Vagina (tissue), 2 donors: Measurements from ENCODE around the gene ARSI. TPM values are rescaled to one million over a fixed set of nuclear protein-coding genes. Genes with fewer than 3 reads are reported as not detected.

Source experiments
- DNase-seq, 2 donors: peaks; one replicate each; pipeline ENCODE4 v3.0.0-alpha.2; 2017; ENCODE audit errors: extremely low spot score in 2 of 2
- H3K27ac ChIP-seq: fragments of 200-600 bp; sonication (generic); one replicate; pipeline ENCODE4 v1.5.1; 2019
- H3K27me3 ChIP-seq: fragments of 200-600 bp; sonication (generic); one replicate; pipeline ENCODE4 v1.5.1; 2019
- H3K36me3 ChIP-seq, 2 donors: fragments of 200-600 bp; sonication (generic); one replicate each; pipeline ENCODE4 v1.5.1; 2017 to 2019
- H3K4me1 ChIP-seq: fragments of 200-600 bp; sonication (generic); one replicate; pipeline ENCODE4 v1.5.1; 2019
- H3K4me3 ChIP-seq, 2 donors: fragments of 200-600 bp; sonication (generic); 1 replicate in 1 of 2; 2 replicates in 1 of 2; pipeline ENCODE4 v1.5.1; 2016 to 2019
- H3K9me3 ChIP-seq: fragments of 200-600 bp; sonication (generic); one replicate; pipeline ENCODE4 v1.5.1; 2019
- CTCF ChIP-seq, 3 experiments: fragments of 450-650 bp in 2 of 3; fragments of 200-600 bp in 1 of 3; sonication (generic) in 1 of 3; IDR thresholded peaks; one replicate each; pipeline ENCODE4 v1.5.1; 2017 to 2019; ENCODE audit warnings: antibody characterized with exemption in 3 of 3, mild to moderate bottlenecking in 2 of 3, moderate library complexity in 2 of 3
- POLR2A ChIP-seq, 2 donors: fragments of 450-650 bp; IDR thresholded peaks; one replicate each; pipeline ENCODE4 v1.6.1; 2017; ENCODE audit warnings: antibody characterized with exemption in 2 of 2, mild to moderate bottlenecking in 2 of 2, moderate library complexity in 2 of 2
- POLR2AphosphoS5 ChIP-seq, 2 donors: sonication (generic); formaldehyde crosslinking; IDR thresholded peaks; one replicate each; pipeline ENCODE4 v1.9.0; 2017; ENCODE audit warnings: antibody characterized with exemption in 2 of 2, mild to moderate bottlenecking in 2 of 2, low read depth in 1 of 2; ENCODE audit not compliant: insufficient read depth in 1 of 2
- intact Hi-C: fragments of 100-400 bp; cut with DNase I; formaldehyde crosslinking; loops from one replicate; pipeline ENCODE4 v1.15.1; 2023
- total RNA-seq: library from RNA; depleted of rRNA; stranded (reverse); fragments of >200 nt; gene quantifications from one replicate; pipeline ENCODE4 v1.2.3, GENCODE V29; 2016

ARSI gene
- total RNA-seq, 1 donor from 2014 or later, result 4.7 TPM

- TF ChIP-seq POLR2A (IDR thresholded peaks at IDR 0.05), result no peak
- no peak for TF ChIP-seq POLR2AphosphoS5 (IDR thresholded peaks at IDR 0.05; ENCODE audit: insufficient read depth in 1 of 2, low read depth in 1 of 2)
- no peak for TF ChIP-seq CTCF (IDR thresholded peaks at IDR 0.05)
- intact Hi-C loops, result no loop called here
- no peak overlapping the region for H3K4me3 ChIP-seq
- H3K9me3 ChIP-seq, result no peaks in the 10 kb centered on the region
- no peaks in the 10 kb centered on the region for H3K27me3 ChIP-seq
- H3K27ac ChIP-seq, result peak overlapping the region; percentile 45
- DNase-seq, result no peak
- H3K36me3 ChIP-seq, result no peaks in the 10 kb centered on the region
- H3K4me1 ChIP-seq, result peaks cover 39% of the 10 kb centered on the region
Observed at GRCh38 chr5:150318613-150319483, 16.1 kb upstream of the ARSI start.

- Histone ChIP-seq H3K27me3 (no peaks in the 10 kb centered on the region), H3K36me3 (no peaks in the 10 kb centered on the region), H3K4me1 (peaks cover 39% of the 10 kb centered on the region), H3K27ac (no peak overlapping the region), H3K9me3 (no peaks in the 10 kb centered on the region), H3K4me3 (no peak overlapping the region)
- no peak for DNase-seq
- TF ChIP-seq CTCF (IDR thresholded peaks at IDR 0.05), result no peak
- TF ChIP-seq POLR2A (IDR thresholded peaks at IDR 0.05), result no peak
- TF ChIP-seq POLR2AphosphoS5 (IDR thresholded peaks at IDR 0.05; ENCODE audit: insufficient read depth in 1 of 2, low read depth in 1 of 2), result peak; percentile 13 to 69
- intact Hi-C loops, result no loop called here
Observed at GRCh38 chr5:150317048-150318003, 14.6 kb upstream of the ARSI start.

GRCh38 chr5:150316320-150316719 is 13.6 kb upstream of the ARSI start:
- Histone ChIP-seq H3K4me1 (peaks cover 39% of the 10 kb centered on the region), H3K27me3 (no peaks in the 10 kb centered on the region), H3K36me3 (no peaks in the 10 kb centered on the region), H3K4me3 (no peak overlapping the region), H3K27ac (no peak overlapping the region), H3K9me3 (no peaks in the 10 kb centered on the region)
- TF ChIP-seq CTCF (IDR thresholded peaks at IDR 0.05), result no peak
- no peak for TF ChIP-seq POLR2A (IDR thresholded peaks at IDR 0.05)
- no peak for TF ChIP-seq POLR2AphosphoS5 (IDR thresholded peaks at IDR 0.05; ENCODE audit: insufficient read depth in 1 of 2, low read depth in 1 of 2)
- intact Hi-C loops, result no loop called here
- no peak for DNase-seq

- Histone ChIP-seq H3K27me3 (no peaks in the 10 kb centered on the region), H3K27ac (no peak overlapping the region), H3K36me3 (no peaks in the 10 kb centered on the region), H3K4me3 (no peak overlapping the region), H3K9me3 (no peaks in the 10 kb centered on the region), H3K4me1 (peaks cover 35% of the 10 kb centered on the region)
- DNase-seq, result no peak
- intact Hi-C loops, result no loop called here
- TF ChIP-seq CTCF (IDR thresholded peaks at IDR 0.05), result no peak
- TF ChIP-seq POLR2A (IDR thresholded peaks at IDR 0.05), result no peak
- no peak for TF ChIP-seq POLR2AphosphoS5 (IDR thresholded peaks at IDR 0.05; ENCODE audit: insufficient read depth in 1 of 2, low read depth in 1 of 2)
Observed at GRCh38 chr5:150315245-150315644, 12.5 kb upstream of the ARSI start.
